Fibroblast of skin of right biceps (primary cell): ENCODE measurements around the gene AK8.

ENCODE experiments used
- DNase-seq: peaks from one replicate; pipeline ENCODE4 v3.0.0-alpha.2; 2013

Gene AK8

GRCh38 chr9:132877824-132878694 is at the start of gene AK8:
AK8 (minus strand) TSS chr9:132878284; CDS start chr9:132878255, 29 bp downstream.
- DNase-seq = peak; percentile 75

DNA sequence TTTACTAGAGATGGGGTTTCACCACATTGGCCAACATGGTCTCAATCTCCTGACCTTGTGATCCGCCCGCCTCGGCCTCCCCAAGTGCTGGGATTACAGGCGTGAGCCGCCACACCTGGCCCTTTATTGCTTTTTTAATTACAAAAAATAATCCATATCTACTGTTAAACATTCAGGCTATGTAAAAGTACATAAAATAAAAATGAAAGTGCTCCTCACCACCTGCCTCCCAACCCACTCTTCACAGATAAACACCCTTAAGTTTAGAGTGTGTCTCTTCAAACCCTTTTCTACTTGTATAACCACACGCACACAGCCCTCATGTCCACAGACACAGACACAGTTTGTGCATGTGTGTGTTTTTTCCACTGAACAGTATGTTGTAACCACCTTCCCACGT is 49.6 kb upstream of the AK8 start:
- DNase-seq = no peak

- no peak for DNase-seq
Observed at GRCh38 chr9:132923346-132923902, 45.3 kb upstream of the AK8 start.

- DNase-seq = no peak
Observed at GRCh38 chr9:132919614-132920268, 41.7 kb upstream of the AK8 start.

DNA sequence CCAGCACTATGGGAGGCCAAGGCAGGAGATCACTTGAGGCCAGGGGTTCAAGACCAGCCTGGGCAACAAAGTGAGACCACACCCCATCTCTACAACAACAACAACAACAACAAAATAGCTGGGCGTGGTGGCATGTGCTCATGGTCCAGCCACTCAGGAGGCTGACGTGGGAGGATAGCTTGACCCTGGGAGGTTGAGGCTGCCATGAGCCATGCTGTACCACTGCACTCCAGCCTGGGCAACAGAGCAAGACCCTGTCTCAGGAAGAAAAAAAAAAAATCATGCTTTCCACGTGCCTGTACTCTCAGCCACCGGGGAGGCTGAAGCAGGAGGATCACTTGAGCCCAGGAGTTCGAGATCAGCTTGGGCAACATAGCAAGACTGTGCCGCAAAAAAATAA is 36.8 kb upstream of the AK8 start:
- no peak for DNase-seq

- no peak for DNase-seq
Observed at GRCh38 chr9:132912131-132912530, 34.0 kb upstream of the AK8 start.

DNA sequence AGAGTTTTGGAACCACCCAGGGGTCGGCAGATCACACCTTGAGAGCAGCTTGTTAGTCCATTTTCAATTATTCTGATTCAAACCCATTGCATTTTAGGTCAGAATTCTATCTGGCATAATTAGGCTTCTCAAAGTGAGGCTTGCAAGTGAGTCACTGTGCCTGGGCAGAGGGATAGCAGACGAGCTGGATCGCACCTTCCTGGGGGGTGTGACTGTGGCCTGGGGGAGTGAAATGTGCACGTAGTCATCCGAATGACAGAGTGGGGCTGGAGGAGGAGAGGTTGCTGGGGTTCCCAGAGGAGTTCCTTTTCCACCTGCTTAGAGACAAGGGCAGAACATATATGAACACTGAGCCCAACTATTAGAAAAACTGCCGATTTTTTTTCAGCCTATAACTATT is 32.3 kb upstream of the AK8 start:
- DNase-seq = no peak

GRCh38 chr9:132909311-132909710 is 31.2 kb upstream of the AK8 start:
- DNase-seq = no peak

GRCh38 chr9:132908635-132909034 is 30.6 kb upstream of the AK8 start:
- DNase-seq = no peak

- no peak for DNase-seq
Observed at GRCh38 chr9:132905726-132906125, 27.6 kb upstream of the AK8 start.

- no peak for DNase-seq
Observed at GRCh38 chr9:132903574-132904492, 25.7 kb upstream of the AK8 start.

DNA sequence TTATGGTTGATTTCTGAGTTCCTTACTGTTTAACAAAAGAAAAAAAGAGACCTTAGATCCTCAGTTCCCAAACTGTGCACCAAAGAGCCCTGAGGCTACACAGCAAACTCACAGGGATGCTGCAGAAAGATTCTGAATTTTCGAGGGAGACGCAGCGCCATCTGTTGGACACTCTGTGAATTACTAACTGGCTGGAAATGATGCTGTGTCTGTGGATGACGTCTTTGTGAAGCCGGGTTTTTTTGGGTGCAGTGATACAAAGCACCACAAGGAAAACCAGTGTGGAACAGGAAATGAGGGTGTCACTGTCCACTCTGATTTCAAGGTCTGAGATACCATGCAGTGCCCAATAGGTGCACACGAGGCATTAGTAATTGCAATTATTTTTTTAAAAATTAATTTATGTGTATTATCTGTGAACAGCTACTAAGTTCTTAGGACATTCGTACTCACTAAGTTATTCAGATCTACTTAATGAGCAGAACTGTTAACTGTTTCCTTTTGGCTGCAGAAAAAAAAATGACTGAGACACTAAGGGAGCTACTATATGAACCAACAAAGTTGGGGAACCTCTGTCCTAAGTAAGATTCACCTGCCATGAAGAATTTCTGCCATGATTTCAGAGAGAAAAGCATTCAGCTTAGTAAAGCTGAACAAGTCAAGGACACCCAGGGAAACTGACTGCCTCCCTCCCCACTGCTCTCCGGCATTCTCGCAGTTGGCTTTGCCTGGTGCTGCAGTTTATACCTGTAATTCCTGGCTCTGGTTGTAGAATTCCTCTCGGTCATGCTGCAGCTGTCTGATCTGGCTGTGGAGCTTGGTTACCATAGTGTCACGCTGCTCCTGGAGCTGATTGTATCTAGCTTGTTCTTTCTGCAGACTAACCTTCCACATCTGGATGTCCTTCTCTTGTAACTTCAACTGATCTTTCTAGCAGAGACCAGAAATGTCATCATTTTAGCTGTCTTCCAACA is 24.1 kb upstream of the AK8 start:
- DNase-seq = peak; percentile 77

DNA sequence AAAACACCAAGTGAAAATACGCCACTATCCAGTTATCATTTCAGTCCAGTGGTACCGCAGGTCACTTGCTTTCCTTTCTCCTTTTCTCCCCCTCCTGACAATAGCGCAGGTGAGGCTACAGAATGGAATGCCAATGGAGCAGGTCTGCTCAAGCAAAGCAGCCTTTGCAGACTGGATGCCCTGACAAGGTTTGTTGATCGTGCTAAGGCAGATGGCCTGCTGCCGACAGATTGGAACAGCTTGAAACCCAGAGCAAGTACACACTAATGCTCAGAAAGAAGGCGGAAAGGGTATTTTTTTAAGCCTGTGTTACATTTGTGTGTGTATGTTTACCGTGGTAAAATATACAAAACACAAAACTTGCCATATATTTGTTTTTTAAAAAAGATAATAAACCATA is 20.0 kb upstream of the AK8 start:
- no peak for DNase-seq

- DNase-seq = no peak
Observed at GRCh38 chr9:132896906-132897305, 18.8 kb upstream of the AK8 start.

- no peak for DNase-seq
Observed at GRCh38 chr9:132896264-132896663, 18.2 kb upstream of the AK8 start.

- DNase-seq = no peak
Observed at GRCh38 chr9:132894862-132895835, 17.1 kb upstream of the AK8 start.

- no peak for DNase-seq
Observed at GRCh38 chr9:132894346-132894745, 16.3 kb upstream of the AK8 start.

- DNase-seq = no peak
Observed at GRCh38 chr9:132892400-132892799, 14.3 kb upstream of the AK8 start.

DNA sequence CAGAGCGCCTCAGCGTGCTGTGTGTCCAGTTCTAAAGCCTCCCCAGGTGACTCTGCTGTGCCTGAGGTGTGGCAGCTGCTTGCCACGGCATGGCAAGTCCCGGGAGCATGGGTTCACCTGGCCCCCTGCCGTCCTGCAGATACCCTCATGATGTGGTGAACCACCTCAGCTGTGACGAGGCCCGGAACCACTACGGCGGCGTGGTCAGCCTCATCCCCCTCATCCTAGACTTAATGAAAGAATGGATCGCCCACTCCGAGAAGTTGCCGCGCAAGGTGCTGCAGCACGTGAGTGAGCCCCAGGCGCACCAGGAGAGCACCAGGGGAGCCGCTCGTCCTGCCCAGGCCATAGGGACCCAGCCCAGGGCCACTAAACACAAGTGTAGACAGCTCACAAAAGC is 10.1 kb upstream of the AK8 start:
- no peak for DNase-seq
